SK-N-MC (cell line): ENCODE data around the gene RANBP3.

Experiments
- EZH2 ChIP-seq: fragments of 200-600 bp; sonication (generic); IDR thresholded peaks from one replicate; pipeline ENCODE4 v1.6.1; 2017; ENCODE audit warnings: antibody characterized with exemption
- FOXP2 ChIP-seq: optimal IDR thresholded peaks from 2 replicates; pipeline ENCODE3; 2011; ENCODE audit warnings: mild to moderate bottlenecking, moderate library complexity; ENCODE audit not compliant: insufficient read depth; ENCODE audit errors: extremely low read length, control extremely low read depth
- POLR2AphosphoS5 ChIP-seq: IDR thresholded peaks from 2 replicates; pipeline ENCODE4 v1.6.1; 2012; ENCODE audit warnings: mild to moderate bottlenecking, low read depth, low read length, borderline replicate concordance

- TF ChIP-seq EZH2 (no peak), POLR2AphosphoS5 (no peak), FOXP2 (peak; percentile 80)
Measured at GRCh38 chr19:5961969-5962945, 15.7 kb downstream of the RANBP3 start.
